HFFc6 (cell line): ENCODE results near the gene CBR1. TPM values are rescaled to one million over a fixed set of nuclear protein-coding genes. Genes with fewer than 3 reads are reported as not detected.

Source experiments
- DNase-seq: peaks from one replicate; pipeline ENCODE4 v3.0.0-alpha.2; 2018
- H3K27ac Mint-ChIP-seq: 2 replicates; pipeline ENCODE4 v1.8.0; 2020; ENCODE audit warnings: mild to moderate bottlenecking, mixed read lengths
- H3K27me3 Mint-ChIP-seq: 2 replicates; pipeline ENCODE4 v1.8.0; 2021; ENCODE audit warnings: mild to moderate bottlenecking, moderate library complexity, mixed read lengths; ENCODE audit not compliant: insufficient read depth
- H3K36me3 Mint-ChIP-seq: 2 replicates; pipeline ENCODE4 v1.8.0; 2021; ENCODE audit warnings: low read depth, mixed read lengths
- H3K4me1 Mint-ChIP-seq: 2 replicates; pipeline ENCODE4 v1.8.0; 2020; ENCODE audit warnings: low read depth, mixed read lengths
- H3K4me3 Mint-ChIP-seq: 2 replicates; pipeline ENCODE4 v1.8.0; 2020; ENCODE audit warnings: mild to moderate bottlenecking, moderate library complexity, mixed read lengths
- H3K9me3 Mint-ChIP-seq: 2 replicates; pipeline ENCODE4 v1.8.0; 2020; ENCODE audit warnings: mild to moderate bottlenecking, mixed read lengths
- CTCF ChIP-seq: fragments of 200-600 bp; sonication (generic); IDR thresholded peaks from 2 replicates; pipeline ENCODE4 v1.5.0; 2021; ENCODE audit warnings: antibody characterized with exemption, mild to moderate bottlenecking
- long read RNA-seq: library from polyadenylated mRNA; unstranded; transcript quantifications from one replicate; pipeline ENCODE4 v2.0.0, GENCODE V29; 2019
- total RNA-seq, 6 experiments: library from RNA; stranded (reverse); fragmentation: NEBNext Ultra II Directional; extraction: Animal tissue kit (Norgen Biotek cat#: 25700); gene quantifications; 2 replicates in 1 of 6; 3 replicates in 5 of 6; pipeline ENCODE4 v1.2.3, GENCODE V29; 2021

The CBR1 gene
- total RNA-seq, result 100 to 1,000 TPM; 103 to 144 (median 138) TPM
- long read RNA-seq, transcript CBR1-201 (3 exons, 1,293 nt), result major isoform, 233 of 241 reads
- long read RNA-seq, partial matches to known transcripts, result 0 of 241 reads
- long read RNA-seq, other reads (novel, unspliced or antisense), result 8 of 241 reads

- peak within 1 kb of the TSS; percentile 99 for H3K27ac Mint-ChIP-seq
- TF ChIP-seq CTCF, result peak; percentile 9; the same call in 1 of the 2 replicates
- H3K27me3 Mint-ChIP-seq, result peaks cover 2% of the 10 kb centered on the region; the same call in 1 of the 2 replicates
- DNase-seq, result peak; percentile 94
- peak within 1 kb of the TSS; percentile 93 for H3K4me3 Mint-ChIP-seq
- peaks cover 58% of the 10 kb centered on the region for H3K4me1 Mint-ChIP-seq
- H3K9me3 Mint-ChIP-seq, result peaks cover 11% of the 10 kb centered on the region
- H3K36me3 Mint-ChIP-seq, result peaks cover 34% of the 10 kb centered on the region
These were observed at the start of gene CBR1 for GRCh38 chr21:36069713-36070583. Gene CBR1, plus strand, starts transcription at chr21:36070024. Its CDS starts 92 bp downstream, at chr21:36070116.

- Mint-ChIP-seq H3K27me3 (peaks cover 1% of the 10 kb centered on the region), H3K36me3 (no peaks in the 10 kb centered on the region)
- TF ChIP-seq CTCF, result no peak
These were observed 48.5 kb upstream of the CBR1 start for GRCh38 chr21:36021251-36021837.

GRCh38 chr21:36022427-36023091, 47.3 kb upstream of the CBR1 start:
- no peaks in the 10 kb centered on the region for H3K9me3 Mint-ChIP-seq
- H3K27me3 Mint-ChIP-seq, result peaks cover 1% of the 10 kb centered on the region
- TF ChIP-seq CTCF, result no peak
- H3K4me3 Mint-ChIP-seq, result no peak overlapping the region; the same call in 1 of the 2 replicates
- no peaks in the 10 kb centered on the region for H3K36me3 Mint-ChIP-seq
- peak overlapping the region; percentile 55 for H3K27ac Mint-ChIP-seq
- H3K4me1 Mint-ChIP-seq, result peaks cover 31% of the 10 kb centered on the region
- DNase-seq, result no peak

More at GRCh38 chr21:36021251-36021837, 48.5 kb upstream of the CBR1 start:
- no peaks in the 10 kb centered on the region for H3K9me3 Mint-ChIP-seq
- DNase-seq, result no peak
- H3K27ac Mint-ChIP-seq, result no peak overlapping the region
- no peak overlapping the region for H3K4me3 Mint-ChIP-seq
- H3K4me1 Mint-ChIP-seq, result peaks cover 23% of the 10 kb centered on the region

GRCh38 chr21:36023092-36023480, 46.7 kb upstream of the CBR1 start:
- TF ChIP-seq CTCF, result no peak
- Mint-ChIP-seq H3K27me3 (peaks cover 1% of the 10 kb centered on the region; the same call in 1 of the 2 replicates), H3K9me3 (no peaks in the 10 kb centered on the region), H3K4me1 (peaks cover 36% of the 10 kb centered on the region), H3K4me3 (no peak overlapping the region), H3K27ac (peak overlapping the region; percentile 55; the same call in 1 of the 2 replicates), H3K36me3 (no peaks in the 10 kb centered on the region)
- DNase-seq, result no peak

GRCh38 chr21:36024782-36025181, 45.0 kb upstream of the CBR1 start:
- TF ChIP-seq CTCF, result no peak

More at GRCh38 chr21:36024782-36025181, 45.0 kb upstream of the CBR1 start:
- no peak for DNase-seq
- no peaks in the 10 kb centered on the region for H3K9me3 Mint-ChIP-seq
- H3K36me3 Mint-ChIP-seq, result no peaks in the 10 kb centered on the region
- peaks cover 42% of the 10 kb centered on the region for H3K4me1 Mint-ChIP-seq
- no peaks in the 10 kb centered on the region for H3K27me3 Mint-ChIP-seq
- no peak overlapping the region for H3K4me3 Mint-ChIP-seq
- H3K27ac Mint-ChIP-seq, result no peak overlapping the region
